GM18519 (cell line): ENCODE data around the gene CHMP2A.
"Not testable (repeated sequence)": the region's sequence is repeated elsewhere in the genome, so short reads cannot be mapped to it uniquely, and the experiment has no call there.

Source experiments
- ATAC-seq: cut with Tn5 transposase; IDR thresholded peaks from one replicate; pipeline ENCODE4 v1.9.1; 2021; ENCODE audit warnings: mild to moderate bottlenecking, moderate library complexity; ENCODE audit not compliant: unreplicated experiment, low FRiP score

The CHMP2A gene

GRCh38 chr19:58542641-58543372 is 12.1 kb downstream of the CHMP2A start:
- ATAC-seq = not testable (repeated sequence)

- ATAC-seq = not testable (repeated sequence)
Measured at GRCh38 chr19:58539169-58539559, 15.7 kb downstream of the CHMP2A start.

- no peak for ATAC-seq
Measured at GRCh38 chr19:58538257-58539168, 16.4 kb downstream of the CHMP2A start.

- ATAC-seq = no peak
Measured at GRCh38 chr19:58536852-58537798, 17.8 kb downstream of the CHMP2A start.

- no peak for ATAC-seq
Measured at GRCh38 chr19:58535857-58536256, 19.0 kb downstream of the CHMP2A start.

GRCh38 chr19:58531034-58531840 is 23.7 kb downstream of the CHMP2A start:
- ATAC-seq = no peak

GRCh38 chr19:58529405-58529804 is 25.5 kb downstream of the CHMP2A start:
- ATAC-seq = no peak

GRCh38 chr19:58522709-58523108 is 32.2 kb downstream of the CHMP2A start:
- no peak for ATAC-seq

GRCh38 chr19:58521651-58522050 is 33.3 kb downstream of the CHMP2A start:
- no peak for ATAC-seq

- ATAC-seq = no peak
Measured at GRCh38 chr19:58520257-58520599, 34.7 kb downstream of the CHMP2A start.

GRCh38 chr19:58519355-58520256 is 35.3 kb downstream of the CHMP2A start, which contains the start of gene ZBTB45:
Gene ZBTB45 (minus strand): TSS chr19:58519810. CDS start chr19:58517673, 2,137 bp downstream.
- ATAC-seq = peak; percentile 58

GRCh38 chr19:58519087-58519354 is 35.9 kb downstream of the CHMP2A start:
- ATAC-seq = no peak

- no peak for ATAC-seq
Measured at GRCh38 chr19:58518256-58519086, 36.4 kb downstream of the CHMP2A start.

- ATAC-seq = no peak
Measured at GRCh38 chr19:58516964-58517833, 37.7 kb downstream of the CHMP2A start.

- no peak for ATAC-seq
Measured at GRCh38 chr19:58516246-58516836, 38.6 kb downstream of the CHMP2A start.

GRCh38 chr19:58515259-58515658 is 39.6 kb downstream of the CHMP2A start:
- ATAC-seq = no peak

GRCh38 chr19:58514564-58515022 is 40.3 kb downstream of the CHMP2A start:
- no peak for ATAC-seq
